K562 (cell line): ENCODE data around the gene TBC1D1. TPM values are rescaled to one million over a fixed set of nuclear protein-coding genes. Genes with fewer than 3 reads are reported as not detected.
A peak's percentile ranks its signal among the peaks of the same experiment; 100 is the strongest.

Experiments
- ATAC-seq: fragments of 200-7000 bp; cut with Tn5 transposase; 3 replicates; pipeline ENCODE4 v1.9.1; 2020; ENCODE audit warnings: moderate library complexity
- BruUV-seq: library from RNA; stranded (reverse); fragments of 400-500 nt; replicated peaks from 2 replicates; lab custom pipeline; 2021; lab: Mats Ljungman, UMichigan
- CTCF ChIA-PET: fragments of 300-600 bp; formaldehyde crosslinking; extraction: SDS; loops from one replicate; lab custom pipeline; 2021; ENCODE audit warnings: low intra/inter-chr PET ratio; lab: Yijun Ruan, JAX
- POLR2A ChIA-PET: fragments of 300-600, 350-650 bp; sonication (Branson Sonifier 250); formaldehyde crosslinking; extraction: SDS; loops from one replicate; lab custom pipeline; 2021; ENCODE audit warnings: antibody characterized with exemption, inconsistent platforms; lab: Yijun Ruan, JAX
- DNase-seq, 4 experiments: peaks; one replicate each; pipeline versions ENCODE4 v3.0.0 to v3.0.0-alpha.2; 2011 to 2018; ENCODE audit warnings: low spot score in 3 of 4, mixed read lengths in 3 of 4; ENCODE audit errors: extremely low read depth in 1 of 4
- FAIRE-seq: peaks from 2 replicates; lab custom pipeline; 2011; peaks lifted over from hg19 to GRCh38; lab: Jason Lieb, UNC
- H2AFZ ChIP-seq: 2 replicates; pipeline ENCODE4 v1.6.0; 2011; ENCODE audit warnings: low read depth, low read length, control low read depth, inconsistent platforms
- H3K27ac ChIP-seq: fragments of 200-600 bp; 3 replicates; pipeline ENCODE4 v1.8.0; 2011; ENCODE audit warnings: low read depth, mild to moderate bottlenecking, control low read depth, inconsistent platforms, low read length, moderate library complexity, mixed read lengths; ENCODE audit errors: extremely low read depth
- H3K27me3 ChIP-seq, 2 experiments: fragments of 300-600 bp in 1 of 2; 2 replicates in 1 of 2; 3 replicates in 1 of 2; pipeline versions ENCODE4 v1.6.0 to v1.8.0; 2011; ENCODE audit warnings: inconsistent platforms in 2 of 2, low read length in 2 of 2, mild to moderate bottlenecking in 1 of 2, mixed read lengths in 1 of 2, moderate library complexity in 1 of 2; ENCODE audit not compliant: control insufficient read depth in 2 of 2, insufficient read depth in 2 of 2
- H3K36me3 ChIP-seq: fragments of 300-600 bp; 3 replicates; pipeline ENCODE4 v1.8.0; 2011; ENCODE audit warnings: mild to moderate bottlenecking, low read length, inconsistent platforms; ENCODE audit not compliant: control insufficient read depth, insufficient read depth
- H3K4me1 ChIP-seq, 2 experiments: fragments of 200-600 bp in 1 of 2; replicated peaks in 1 of 2; 2 replicates in 1 of 2; 3 replicates in 1 of 2; pipeline versions ENCODE4 v1.5.1 to v1.8.0; 2011; ENCODE audit warnings: inconsistent platforms in 2 of 2, low read length in 2 of 2, mild to moderate bottlenecking in 1 of 2, mixed read lengths in 1 of 2, moderate library complexity in 1 of 2; ENCODE audit not compliant: control insufficient read depth in 2 of 2, insufficient read depth in 2 of 2
- H3K4me2 ChIP-seq: 2 replicates; pipeline ENCODE4 v1.6.1; 2011; ENCODE audit warnings: low read length, control low read depth, inconsistent platforms, mixed read lengths; ENCODE audit not compliant: insufficient read depth
- H3K4me3 ChIP-seq: fragments of 200-600 bp; sonication (generic), shearing (Covaris generic); 2 replicates; pipeline ENCODE4 v1.5.1; 2016; ENCODE audit warnings: control low read depth, inconsistent platforms
- H3K79me2 ChIP-seq: fragments of 200-600 bp; 3 replicates; pipeline ENCODE4 v1.8.0; 2011; ENCODE audit warnings: low read length, inconsistent platforms; ENCODE audit not compliant: control insufficient read depth, insufficient read depth
- H3K9ac ChIP-seq, 2 experiments: 2 replicates each; pipeline versions ENCODE4 v1.6.0 to v1.6.1; 2011; ENCODE audit warnings: low read depth in 2 of 2, low read length in 2 of 2, control low read depth in 1 of 2, inconsistent platforms in 1 of 2, mild to moderate bottlenecking in 1 of 2, mixed read lengths in 1 of 2; ENCODE audit not compliant: insufficient read depth in 1 of 2
- H3K9me1 ChIP-seq: one replicate; pipeline ENCODE4 v1.6.0; 2011; ENCODE audit warnings: inconsistent platforms, mild to moderate bottlenecking, low read length, moderate library complexity; ENCODE audit not compliant: control insufficient read depth, insufficient read depth
- H3K9me3 ChIP-seq: replicated peaks from 2 replicates; pipeline ENCODE4 v1.5.1; 2011; ENCODE audit warnings: low read depth, low read length, inconsistent platforms; ENCODE audit not compliant: control insufficient read depth, insufficient read depth
- H4K20me1 ChIP-seq: replicated peaks from 2 replicates; pipeline ENCODE4 v1.6.1; 2011; ENCODE audit warnings: low read length, inconsistent platforms, mixed read lengths; ENCODE audit not compliant: control insufficient read depth, insufficient read depth
- BRCA1 ChIP-seq, 2 experiments: fragments of 450-650 bp in 1 of 2; sonication (generic) in 1 of 2; formaldehyde crosslinking in 1 of 2; IDR thresholded peaks; 2 replicates each; pipeline versions ENCODE4 v1.5.0 to v1.6.1; 2017 to 2020; ENCODE audit warnings: mild to moderate bottlenecking in 1 of 2, missing genetic modification reagents in 1 of 2
- CEBPG ChIP-seq, 3 experiments: fragments of 200-800 bp in 1 of 3; sonication (Bioruptor generic) in 1 of 3; sonication (generic) in 1 of 3; formaldehyde crosslinking in 1 of 3; IDR thresholded peaks in 2 of 3; conservative IDR thresholded peaks in 1 of 3; 2 replicates each; pipeline versions ENCODE4 v1.6.1 to v1.8.0; 2016 to 2022; ENCODE audit warnings: missing compliant biosample characterization in 2 of 3, missing genetic modification characterization in 2 of 3, mild to moderate bottlenecking in 1 of 3, missing genetic modification reagents in 1 of 3
- KDM5B ChIP-seq: fragments of 200-600 bp; sonication (generic); IDR thresholded peaks from 2 replicates; pipeline ENCODE4 v1.6.1; 2012; ENCODE audit warnings: low read depth, mild to moderate bottlenecking, moderate library complexity, low read length, control low read depth, inconsistent platforms; ENCODE audit not compliant: insufficient replicate concordance
- NELFE ChIP-seq: IDR thresholded peaks from 2 replicates; pipeline ENCODE4 v1.6.1; 2011; ENCODE audit warnings: mild to moderate bottlenecking; ENCODE audit not compliant: insufficient read depth, insufficient read length
- PBX2 ChIP-seq, 2 experiments: IDR thresholded peaks in 1 of 2; conservative IDR thresholded peaks in 1 of 2; 2 replicates each; pipeline ENCODE4 v1.6.1; 2016; ENCODE audit warnings: low read depth in 2 of 2, mild to moderate bottlenecking in 1 of 2, missing compliant biosample characterization in 1 of 2, missing genetic modification characterization in 1 of 2, moderate library complexity in 1 of 2
- PTRF ChIP-seq: fragments of 450-650 bp; IDR thresholded peaks from 2 replicates; pipeline ENCODE4 v1.6.1; 2016; ENCODE audit warnings: mild to moderate bottlenecking, missing genetic modification characterization, missing compliant biosample characterization
- RBFOX2 ChIP-seq: fragments of 200-400 bp; formaldehyde crosslinking; IDR thresholded peaks from 2 replicates; pipeline ENCODE4 v1.6.1; 2017; ENCODE audit warnings: low read depth, mild to moderate bottlenecking, low read length, moderate library complexity
- SMAD2 ChIP-seq: fragments of 150-350 bp; IDR thresholded peaks from 2 replicates; pipeline ENCODE4 v1.6.1; 2014; ENCODE audit warnings: low read depth, mild to moderate bottlenecking, low read length
- TCF7L2 ChIP-seq: fragments of 150-350 bp; IDR thresholded peaks from 2 replicates; pipeline ENCODE4 v1.6.1; 2016; ENCODE audit warnings: low read depth, mild to moderate bottlenecking, low read length, moderate library complexity
- TCFL5 ChIP-seq: fragments of 250-450 bp; sonication (Bioruptor Pico); conservative IDR thresholded peaks from 2 replicates; pipeline ENCODE4 v1.6.1; 2021; ENCODE audit warnings: mild to moderate bottlenecking, moderate library complexity, matching md5 sums
- ZNF24 ChIP-seq: fragments of 450-650 bp; IDR thresholded peaks from 2 replicates; pipeline ENCODE4 v1.6.1; 2016
- WGBS: fragments of 100-300 bp; shearing (Covaris generic); methylation state at CpG from one replicate; pipeline ENCODE4 v1.1.6; 2016; ENCODE audit warnings: low coverage, mixed read lengths; ENCODE audit not compliant: insufficient coverage; ENCODE audit errors: missing lambda C conversion rate; 5-methylcytosine and 5-hydroxymethylcytosine counted together
- in situ Hi-C: fragments of 300-500 bp; cut with MboI; formaldehyde crosslinking; loops from 4 replicates; pipeline ENCODE4 v1.15.0; 2018; ENCODE audit warnings: inconsistent platforms, mixed read lengths
- intact Hi-C: fragments of 100-400 bp; cut with micrococcal nuclease; formaldehyde crosslinking; loops from 2 replicates; pipeline ENCODE4 v1.14.2; 2022
- polyA plus RNA-seq, 8 experiments: library from polyadenylated mRNA; depleted of rRNA in 4 of 8; stranded (reverse) in 5 of 8; unstranded in 3 of 8; fragments of >200 nt; fragmentation: Nextera tagmentation in 2 of 8; fragmentation: Illumina TruSeq in 1 of 8; extraction: Ambion mirVana in 2 of 8; extraction: Trizol in 1 of 8; gene quantifications; 2 replicates each; pipeline versions ENCODE4 v1.2.1 to v1.2.3, GENCODE V29; 2011 to 2014; ENCODE audit warnings: inconsistent platforms in 1 of 8, missing spikeins in 1 of 8
- total RNA-seq, 7 experiments: library from RNA; depleted of rRNA in 6 of 7; stranded (reverse); fragments of >200 nt in 6 of 7; fragmentation: Illumina TruSeq in 2 of 7; extraction: Trizol in 2 of 7; gene quantifications; 2 replicates each; pipeline versions ENCODE4 v1.2.1 to v1.2.3, GENCODE V29; 2011 to 2021; ENCODE audit warnings: low replicate concordance in 1 of 7

Gene TBC1D1
- total and polyA plus RNA-seq, 9 of the 15 experiments (the other 6 are each of a cell fraction or from before 2014, with no cell fraction given), result 0.59 to 14.2 (median 8.8) TPM

DNA sequence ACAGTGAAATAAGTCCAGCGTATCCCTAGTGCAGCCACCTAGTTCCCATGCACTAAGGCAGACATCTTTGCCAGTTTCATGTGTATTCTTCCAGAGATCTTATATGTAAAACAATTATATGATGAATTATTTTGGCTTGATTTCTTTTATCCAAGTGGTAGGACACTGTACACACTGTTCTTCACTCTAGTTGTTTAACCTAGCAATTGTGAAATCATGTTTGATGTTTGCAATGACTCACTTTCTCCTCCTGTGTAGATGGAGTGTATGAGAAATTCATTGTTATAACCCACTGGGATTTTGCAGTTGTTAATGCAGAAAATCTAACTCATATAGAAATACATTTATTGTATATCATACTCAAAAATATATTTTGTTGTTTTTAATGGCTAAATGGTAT, 17.5 kb upstream of the TBC1D1 start:
- H3K4me1 ChIP-seq, result no peaks in the 10 kb centered on the region
- FAIRE-seq, result no peak
- no peaks in the 10 kb centered on the region for H3K9me3 ChIP-seq
- no peak for ATAC-seq
- TF ChIP-seq CEBPG (CRISPR knock-in tag; IDR thresholded peaks at IDR 0.05), result no peak
- 0 out of 4 replicates have a peak, but pooled peaks of 1 of the 2 experiments have one; percentile 15 for TF ChIP-seq CEBPG (tag; conservative IDR thresholded peaks at IDR 0.05 in 1 of 2, IDR thresholded peaks at IDR 0.05 in 1 of 2)
- no peak for TF ChIP-seq PTRF (tag)
- H3K27ac ChIP-seq, result no peak overlapping the region
- BruUV-seq, result no TSS peak
- H3K9me1 ChIP-seq, result no peaks in the 10 kb centered on the region
- H3K79me2 ChIP-seq, result no peaks in the 10 kb centered on the region
- 45% methylated on average over 1 of the region's 1 CpG for WGBS
- DNase-seq, result no peak
- 0 out of 3 replicates have a peak, but pooled peaks cover 2% of the 10 kb centered on the region for H3K36me3 ChIP-seq
- intact Hi-C loops (no loop called here), in situ Hi-C loops (no loop called here)
- CTCF ChIA-PET, result no interaction called here
- POLR2A ChIA-PET, result no interaction called here
- no peaks in the 10 kb centered on the region for H4K20me1 ChIP-seq
- H3K9ac ChIP-seq, result no peak overlapping the region
- no peak overlapping the region for H3K4me2 ChIP-seq
- H3K27me3 ChIP-seq, result no peaks in the 10 kb centered on the region
- H2AFZ ChIP-seq, result no peak overlapping the region
- H3K4me3 ChIP-seq, result no peak overlapping the region

DNA sequence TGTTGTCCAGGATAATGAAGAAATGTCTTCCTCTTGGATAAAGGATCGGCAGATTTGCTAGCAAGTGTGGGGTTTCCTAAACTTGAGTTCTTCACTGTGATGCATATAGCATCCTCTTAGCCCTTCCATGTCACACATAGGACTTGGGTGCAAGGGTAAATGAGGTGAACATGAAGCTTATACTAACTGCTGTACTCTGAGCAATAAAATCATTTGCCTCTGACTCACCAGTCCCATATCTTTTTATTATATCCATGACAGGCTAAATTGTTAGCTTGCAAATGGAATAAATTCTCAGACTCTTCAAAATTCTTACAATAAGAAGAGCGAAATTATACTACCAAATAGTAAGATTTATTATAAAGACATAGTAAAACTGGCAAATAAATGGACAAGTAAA, 14.7 kb upstream of the TBC1D1 start:
- in situ Hi-C loops, result no loop called here
- ATAC-seq, result no peak
- no peak overlapping the region for H2AFZ ChIP-seq
- H3K79me2 ChIP-seq, result no peaks in the 10 kb centered on the region
- no peaks in the 10 kb centered on the region for H3K9me1 ChIP-seq
- WGBS, result 36% methylated on average over 2 of the region's 2 CpGs
- no TSS peak for BruUV-seq
- no peak overlapping the region for H3K4me2 ChIP-seq
- H3K27me3 ChIP-seq, result no peaks in the 10 kb centered on the region
- no peak overlapping the region for H3K9ac ChIP-seq
- H3K36me3 ChIP-seq, result no peaks in the 10 kb centered on the region
- H4K20me1 ChIP-seq, result no peaks in the 10 kb centered on the region
- intact Hi-C loops, result no loop called here
- POLR2A ChIA-PET, result interaction anchor here (0.8 kb wide), 1 partner anchor 11 kb away, joined by 3 read pairs; no protein-coding TSS in a partner anchor
- H3K4me3 ChIP-seq, result no peak overlapping the region
- no peak for FAIRE-seq
- DNase-seq, result no peak
- no peak overlapping the region for H3K27ac ChIP-seq
- H3K4me1 ChIP-seq, result no peaks in the 10 kb centered on the region
- H3K9me3 ChIP-seq, result no peaks in the 10 kb centered on the region
- CTCF ChIA-PET, result no interaction called here
- no peak for TF ChIP-seq KDM5B
- TF ChIP-seq BRCA1 (IDR thresholded peaks at IDR 0.05), result no peak
- TF ChIP-seq BRCA1 (CRISPR knock-in tag; IDR thresholded peaks at IDR 0.05), result no peak
- no peak for TF ChIP-seq TCF7L2
- TF ChIP-seq RBFOX2, result no peak
- no peak for TF ChIP-seq SMAD2
- TF ChIP-seq TCFL5 (CRISPR knock-in tag), result no peak
- no peak for TF ChIP-seq ZNF24
- TF ChIP-seq PBX2 (CRISPR knock-in tag; IDR thresholded peaks at IDR 0.05; ENCODE audit: low read depth), result no peak
- TF ChIP-seq PBX2 (tag; conservative IDR thresholded peaks at IDR 0.05; ENCODE audit: low read depth), result no peak
- TF ChIP-seq NELFE, result no peak
